ENCODE results near the gene SYT10.

DNA sequence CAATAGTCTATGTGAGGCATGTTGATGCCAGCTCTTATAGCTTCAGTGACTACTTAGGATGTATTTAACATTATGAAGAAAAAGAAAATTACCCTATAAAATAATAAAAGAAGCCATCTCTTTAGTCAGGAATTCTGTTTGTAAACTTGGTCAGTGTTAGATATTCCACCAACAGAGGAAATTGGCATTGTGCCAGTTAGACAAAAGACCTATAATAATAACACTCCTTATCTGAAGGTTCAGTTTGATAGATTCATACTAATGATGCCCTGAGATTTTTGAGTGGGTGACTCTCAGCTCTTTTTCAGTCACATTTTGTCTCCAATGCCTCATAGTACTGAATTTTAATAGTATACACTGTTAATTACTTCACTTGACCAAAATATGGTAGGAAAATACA lies 6.6 kb downstream of the SYT10 start:
- TF ChIP-seq, protein P1, sequence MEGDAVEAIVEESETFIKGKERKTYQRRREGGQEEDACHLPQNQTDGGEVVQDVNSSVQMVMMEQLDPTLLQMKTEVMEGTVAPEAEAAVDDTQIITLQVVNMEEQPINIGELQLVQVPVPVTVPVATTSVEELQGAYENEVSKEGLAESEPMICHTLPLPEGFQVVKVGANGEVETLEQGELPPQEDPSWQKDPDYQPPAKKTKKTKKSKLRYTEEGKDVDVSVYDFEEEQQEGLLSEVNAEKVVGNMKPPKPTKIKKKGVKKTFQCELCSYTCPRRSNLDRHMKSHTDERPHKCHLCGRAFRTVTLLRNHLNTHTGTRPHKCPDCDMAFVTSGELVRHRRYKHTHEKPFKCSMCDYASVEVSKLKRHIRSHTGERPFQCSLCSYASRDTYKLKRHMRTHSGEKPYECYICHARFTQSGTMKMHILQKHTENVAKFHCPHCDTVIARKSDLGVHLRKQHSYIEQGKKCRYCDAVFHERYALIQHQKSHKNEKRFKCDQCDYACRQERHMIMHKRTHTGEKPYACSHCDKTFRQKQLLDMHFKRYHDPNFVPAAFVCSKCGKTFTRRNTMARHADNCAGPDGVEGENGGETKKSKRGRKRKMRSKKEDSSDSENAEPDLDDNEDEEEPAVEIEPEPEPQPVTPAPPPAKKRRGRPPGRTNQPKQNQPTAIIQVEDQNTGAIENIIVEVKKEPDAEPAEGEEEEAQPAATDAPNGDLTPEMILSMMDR (conservative IDR thresholded peaks at IDR 0.05; ENCODE audit: low read length): no peak
- TF ChIP-seq EZH2phosphoT487 (IDR thresholded peaks at IDR 0.05; ENCODE audit: borderline replicate concordance, low read depth, low read length): no peak
